HL-60 (cell line): Measurements from ENCODE around the gene KRTAP29-1.

Experiments
- DNase-seq, 2 experiments: peaks; one replicate each; pipeline ENCODE4 v3.0.0-alpha.2; 2010 to 2020; ENCODE audit warnings: low read depth in 1 of 2, low spot score in 1 of 2
- H3K27ac ChIP-seq: fragments of 250-450 bp; sonication (Bioruptor Pico); replicated peaks from 2 replicates; pipeline ENCODE4 v1.5.1; 2020; ENCODE audit warnings: mild to moderate bottlenecking, moderate library complexity
- H3K27me3 ChIP-seq: fragments of 250-450 bp; sonication (Bioruptor Pico); 2 replicates; pipeline ENCODE4 v1.5.1; 2021; ENCODE audit warnings: mild to moderate bottlenecking, moderate library complexity; ENCODE audit not compliant: insufficient read depth, poor library complexity, severe bottlenecking
- H3K4me3 ChIP-seq: replicated peaks from 2 replicates; pipeline ENCODE4 v1.5.1; 2011; ENCODE audit warnings: mild to moderate bottlenecking, control low read depth, low read length; ENCODE audit not compliant: insufficient read depth
- GABPA ChIP-seq: IDR thresholded peaks from 2 replicates; pipeline ENCODE4 v1.6.1; 2012; ENCODE audit warnings: low read depth
- POLR2AphosphoS5 ChIP-seq: IDR thresholded peaks from 2 replicates; pipeline ENCODE4 v1.6.1; 2012; ENCODE audit warnings: low read depth
- SPI1 ChIP-seq: IDR thresholded peaks from 2 replicates; pipeline ENCODE4 v1.6.1; 2012; ENCODE audit warnings: low read depth, mild to moderate bottlenecking, borderline replicate concordance
- TF ChIP-seq, protein P1 (sequence below): IDR thresholded peaks from one replicate; pipeline ENCODE4 v1.5.1; 2011; ENCODE audit warnings: low read length, control low read depth, inconsistent platforms; ENCODE audit not compliant: insufficient read depth
- TF ChIP-seq, protein P2 (sequence below): IDR thresholded peaks from 2 replicates; pipeline ENCODE4 v1.6.1; 2012; ENCODE audit warnings: low read depth; ENCODE audit not compliant: insufficient replicate concordance

Gene KRTAP29-1

DNA sequence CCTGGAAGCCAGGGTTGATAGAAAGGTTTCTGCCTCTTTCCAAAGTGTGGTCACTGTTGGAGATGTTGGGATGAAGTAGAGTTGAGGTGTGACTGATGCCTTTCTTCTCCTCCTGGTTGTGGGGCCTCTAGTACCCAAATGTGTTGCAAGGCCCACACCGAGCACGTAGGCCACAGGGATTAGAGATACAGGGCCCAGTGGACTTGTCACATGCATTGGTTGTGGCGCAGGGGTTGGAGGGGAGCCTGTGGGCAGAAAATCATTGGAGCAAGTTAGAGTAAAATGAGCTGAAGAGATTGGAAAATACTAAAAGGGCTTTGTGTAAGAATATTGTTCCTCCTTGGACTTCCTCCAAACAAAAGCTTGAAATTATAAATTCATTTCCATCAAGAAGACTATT lies 43.3 kb upstream of the KRTAP29-1 start:
- Histone ChIP-seq H3K4me3 (no peak overlapping the region), H3K27ac (no peak overlapping the region), H3K27me3 (no peaks in the 10 kb centered on the region)
- no peak for TF ChIP-seq POLR2AphosphoS5
- TF ChIP-seq, protein P1, sequence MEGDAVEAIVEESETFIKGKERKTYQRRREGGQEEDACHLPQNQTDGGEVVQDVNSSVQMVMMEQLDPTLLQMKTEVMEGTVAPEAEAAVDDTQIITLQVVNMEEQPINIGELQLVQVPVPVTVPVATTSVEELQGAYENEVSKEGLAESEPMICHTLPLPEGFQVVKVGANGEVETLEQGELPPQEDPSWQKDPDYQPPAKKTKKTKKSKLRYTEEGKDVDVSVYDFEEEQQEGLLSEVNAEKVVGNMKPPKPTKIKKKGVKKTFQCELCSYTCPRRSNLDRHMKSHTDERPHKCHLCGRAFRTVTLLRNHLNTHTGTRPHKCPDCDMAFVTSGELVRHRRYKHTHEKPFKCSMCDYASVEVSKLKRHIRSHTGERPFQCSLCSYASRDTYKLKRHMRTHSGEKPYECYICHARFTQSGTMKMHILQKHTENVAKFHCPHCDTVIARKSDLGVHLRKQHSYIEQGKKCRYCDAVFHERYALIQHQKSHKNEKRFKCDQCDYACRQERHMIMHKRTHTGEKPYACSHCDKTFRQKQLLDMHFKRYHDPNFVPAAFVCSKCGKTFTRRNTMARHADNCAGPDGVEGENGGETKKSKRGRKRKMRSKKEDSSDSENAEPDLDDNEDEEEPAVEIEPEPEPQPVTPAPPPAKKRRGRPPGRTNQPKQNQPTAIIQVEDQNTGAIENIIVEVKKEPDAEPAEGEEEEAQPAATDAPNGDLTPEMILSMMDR = no peak
- no peak for TF ChIP-seq GABPA
- no peak for TF ChIP-seq SPI1
- TF ChIP-seq, protein P2, sequence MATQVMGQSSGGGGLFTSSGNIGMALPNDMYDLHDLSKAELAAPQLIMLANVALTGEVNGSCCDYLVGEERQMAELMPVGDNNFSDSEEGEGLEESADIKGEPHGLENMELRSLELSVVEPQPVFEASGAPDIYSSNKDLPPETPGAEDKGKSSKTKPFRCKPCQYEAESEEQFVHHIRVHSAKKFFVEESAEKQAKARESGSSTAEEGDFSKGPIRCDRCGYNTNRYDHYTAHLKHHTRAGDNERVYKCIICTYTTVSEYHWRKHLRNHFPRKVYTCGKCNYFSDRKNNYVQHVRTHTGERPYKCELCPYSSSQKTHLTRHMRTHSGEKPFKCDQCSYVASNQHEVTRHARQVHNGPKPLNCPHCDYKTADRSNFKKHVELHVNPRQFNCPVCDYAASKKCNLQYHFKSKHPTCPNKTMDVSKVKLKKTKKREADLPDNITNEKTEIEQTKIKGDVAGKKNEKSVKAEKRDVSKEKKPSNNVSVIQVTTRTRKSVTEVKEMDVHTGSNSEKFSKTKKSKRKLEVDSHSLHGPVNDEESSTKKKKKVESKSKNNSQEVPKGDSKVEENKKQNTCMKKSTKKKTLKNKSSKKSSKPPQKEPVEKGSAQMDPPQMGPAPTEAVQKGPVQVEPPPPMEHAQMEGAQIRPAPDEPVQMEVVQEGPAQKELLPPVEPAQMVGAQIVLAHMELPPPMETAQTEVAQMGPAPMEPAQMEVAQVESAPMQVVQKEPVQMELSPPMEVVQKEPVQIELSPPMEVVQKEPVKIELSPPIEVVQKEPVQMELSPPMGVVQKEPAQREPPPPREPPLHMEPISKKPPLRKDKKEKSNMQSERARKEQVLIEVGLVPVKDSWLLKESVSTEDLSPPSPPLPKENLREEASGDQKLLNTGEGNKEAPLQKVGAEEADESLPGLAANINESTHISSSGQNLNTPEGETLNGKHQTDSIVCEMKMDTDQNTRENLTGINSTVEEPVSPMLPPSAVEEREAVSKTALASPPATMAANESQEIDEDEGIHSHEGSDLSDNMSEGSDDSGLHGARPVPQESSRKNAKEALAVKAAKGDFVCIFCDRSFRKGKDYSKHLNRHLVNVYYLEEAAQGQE = no peak
- no peak for DNase-seq

DNA sequence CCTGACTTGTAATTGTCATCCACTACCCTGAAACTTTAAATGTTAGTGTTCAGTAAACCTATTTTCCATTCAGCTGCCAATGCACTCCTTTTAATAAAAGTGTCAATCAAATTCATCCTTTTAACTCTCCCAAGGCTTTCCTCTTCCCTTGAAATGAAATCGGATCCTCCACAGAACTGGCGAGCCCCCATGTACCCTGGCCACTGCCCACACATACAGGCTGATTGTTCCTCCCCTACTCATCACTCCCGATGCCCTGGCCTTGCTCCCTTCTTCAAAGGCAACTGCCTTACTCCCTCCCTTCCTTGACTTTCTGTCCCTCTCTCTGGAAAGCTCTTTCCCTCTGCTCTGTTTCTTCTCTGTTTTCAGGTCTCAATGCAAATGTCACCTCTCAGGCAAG lies 40.4 kb upstream of the KRTAP29-1 start:
- H3K4me3 ChIP-seq = no peak overlapping the region
- no peak overlapping the region for H3K27ac ChIP-seq
- peaks cover 4% of the 10 kb centered on the region for H3K27me3 ChIP-seq
- TF ChIP-seq, protein P2 = no peak
- TF ChIP-seq GABPA (no peak), POLR2AphosphoS5 (no peak), SPI1 (no peak)
- TF ChIP-seq, protein P1 = no peak
- DNase-seq = no peak

DNA sequence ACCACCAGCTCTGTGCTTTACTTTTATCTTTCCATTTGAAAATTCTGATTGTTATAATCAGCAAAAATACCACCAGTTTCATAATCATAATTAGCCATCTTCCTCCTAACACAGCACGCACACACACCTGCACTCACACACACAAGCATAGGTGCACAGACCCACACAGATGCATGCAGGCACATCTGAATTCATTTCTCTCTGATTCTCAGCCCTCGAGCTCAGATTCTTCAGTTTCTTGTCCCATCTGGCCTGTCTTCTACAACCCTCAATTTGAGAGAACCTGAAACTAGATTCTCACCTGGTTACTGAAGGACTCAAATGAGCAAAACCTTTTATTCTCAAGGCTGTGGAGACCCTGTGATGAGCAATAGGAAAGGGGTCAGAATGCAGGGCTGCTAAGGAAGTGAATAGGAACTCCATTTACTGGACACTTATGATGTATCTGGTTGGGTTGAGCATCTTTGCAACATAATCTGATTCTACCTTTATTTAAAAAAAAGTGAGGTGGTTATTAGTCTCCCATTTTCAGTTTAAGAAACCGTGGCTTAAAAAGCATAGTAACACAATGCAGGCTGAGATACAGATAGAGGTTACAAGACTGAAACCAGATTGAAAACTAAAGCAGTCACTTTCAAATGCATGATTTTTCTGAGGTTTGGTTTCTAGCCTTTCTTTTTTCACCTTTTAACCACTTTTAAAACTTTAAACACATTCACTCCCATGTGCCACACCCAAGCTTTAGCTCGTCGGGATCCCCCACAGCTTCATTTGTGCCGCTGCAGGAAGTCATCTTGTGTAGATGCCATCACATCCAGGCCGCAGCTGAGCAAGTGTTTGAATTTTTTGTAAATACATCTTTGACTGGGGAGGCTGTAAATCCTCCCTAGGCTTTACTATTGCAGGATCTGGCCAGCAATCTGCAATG lies 38.5 kb upstream of the KRTAP29-1 start:
- no peak overlapping the region for H3K4me3 ChIP-seq
- no peak for DNase-seq
- no peak overlapping the region for H3K27ac ChIP-seq

More for the DNA sequence above, 38.5 kb upstream of the KRTAP29-1 start:
- H3K27me3 ChIP-seq = peaks cover 4% of the 10 kb centered on the region
- TF ChIP-seq GABPA = no peak
- TF ChIP-seq SPI1 = no peak
- TF ChIP-seq POLR2AphosphoS5 = no peak
- TF ChIP-seq, protein P1 = no peak
- TF ChIP-seq, protein P2 = no peak
